ENCODE measurements around the gene IGF1R.
"Not testable (repeated sequence)": the region's sequence is repeated elsewhere in the genome, so short reads cannot be mapped to it uniquely, and the experiment has no call there.

IGF1R gene

GRCh38 chr15:98647774-98648653 is at the start of gene IGF1R:
Gene IGF1R (plus strand): TSS chr15:98648539. CDS start chr15:98649582, 1,043 bp downstream.
- peak; percentile 61 to 73 for DNase-seq (ENCODE audit: low read depth in 1 of 2, low spot score in 1 of 2)

GRCh38 chr15:98599909-98600691 is 48.2 kb upstream of the IGF1R start:
- no peak for DNase-seq (ENCODE audit: low read depth in 1 of 2, low spot score in 1 of 2)

DNA sequence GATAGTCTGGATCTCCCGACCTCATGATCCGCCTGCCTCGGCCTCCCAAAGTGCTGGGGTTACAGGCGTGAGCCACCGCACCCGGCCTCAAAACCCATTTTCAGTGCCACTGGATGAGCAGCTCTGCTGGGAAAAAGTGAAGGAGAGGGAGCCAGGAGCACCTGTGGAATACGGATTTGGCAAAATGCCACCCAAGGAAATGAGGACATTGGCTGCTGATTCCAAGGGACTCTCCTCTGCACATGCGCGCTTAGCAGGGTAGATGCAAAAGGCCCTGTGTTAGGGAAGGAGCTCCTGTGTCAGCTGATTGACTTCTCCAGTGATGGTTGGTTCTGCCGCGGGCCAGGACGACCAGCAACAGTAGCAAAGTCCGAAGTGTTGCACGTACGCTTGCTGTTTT is 43.4 kb upstream of the IGF1R start:
- DNase-seq (ENCODE audit: low read depth in 1 of 2, low spot score in 1 of 2) = no peak

DNA sequence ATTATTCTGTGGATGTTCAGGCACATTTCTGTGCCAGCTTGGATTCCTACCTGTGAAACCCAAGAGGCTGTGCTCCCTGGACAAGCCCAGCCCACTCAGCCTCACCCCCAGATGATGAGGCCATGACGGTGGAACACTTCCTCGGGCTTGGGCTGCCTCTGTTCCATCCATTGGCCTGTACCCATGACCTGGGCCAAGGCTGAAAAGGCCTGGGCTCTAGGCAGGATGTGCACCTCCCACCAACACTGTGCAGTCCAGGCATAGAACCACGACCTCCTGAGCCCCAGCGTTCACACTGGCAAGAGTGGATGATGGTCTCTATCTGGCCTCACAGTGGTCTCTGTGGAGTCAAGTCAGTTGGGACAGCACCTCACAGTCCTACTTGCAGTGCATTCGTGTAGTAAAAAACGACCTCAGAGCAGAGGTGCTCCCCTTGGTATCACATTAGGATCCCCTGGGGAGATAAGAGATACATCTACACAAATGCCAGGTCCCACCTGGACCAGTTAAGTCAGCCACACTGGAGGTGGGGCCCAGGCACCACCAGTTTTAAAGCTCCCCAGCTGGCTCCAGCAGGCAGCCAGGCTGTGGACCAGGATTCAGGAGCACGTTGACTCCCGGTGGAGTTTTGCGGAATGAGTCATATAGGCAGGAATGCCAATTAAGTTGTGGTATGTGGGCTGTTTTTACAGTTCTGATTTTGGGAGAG is 39.0 kb upstream of the IGF1R start:
- DNase-seq (ENCODE audit: low read depth in 1 of 2, low spot score in 1 of 2) = no peak

DNA sequence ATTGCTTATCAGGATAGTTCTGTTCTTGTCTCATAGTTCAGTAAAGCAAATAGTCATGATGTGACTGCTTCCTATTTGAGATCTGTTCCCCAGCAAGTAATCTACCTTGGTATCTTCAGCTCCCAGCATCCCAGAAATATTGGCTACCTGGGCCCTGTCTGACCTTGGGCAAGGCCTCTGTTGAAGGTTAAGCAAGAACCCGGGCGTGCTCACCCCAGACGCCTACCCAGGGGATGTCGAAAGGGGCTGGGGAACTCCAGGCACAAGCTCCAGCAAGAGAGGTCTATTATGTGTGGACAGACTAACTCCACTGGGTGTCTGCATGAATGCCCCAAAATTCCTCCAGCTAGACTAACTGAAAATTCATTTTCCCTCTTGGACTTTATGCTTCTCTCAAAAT is 37.3 kb upstream of the IGF1R start:
- no peak for DNase-seq (ENCODE audit: low read depth in 1 of 2, low spot score in 1 of 2)

DNA sequence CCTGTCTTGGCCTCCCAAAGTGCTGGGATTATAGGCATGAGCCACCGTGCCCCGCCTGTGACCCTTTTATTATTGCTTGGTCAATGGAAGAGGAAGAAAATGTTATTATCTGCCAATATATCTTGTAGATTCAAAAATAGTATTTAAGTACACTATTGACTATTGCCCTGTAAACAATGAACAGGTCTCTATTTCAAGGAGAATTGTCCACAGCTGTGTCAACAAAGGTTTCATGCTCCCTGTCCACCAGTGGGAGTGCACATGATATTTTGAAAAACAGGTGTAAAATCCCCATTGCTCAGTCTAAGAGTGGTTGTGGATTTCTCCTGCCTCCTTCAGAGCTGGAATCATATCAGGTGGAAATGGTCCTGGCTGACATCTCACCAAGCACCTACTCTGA is 36.5 kb upstream of the IGF1R start:
- no peak for DNase-seq (ENCODE audit: low read depth in 1 of 2, low spot score in 1 of 2)

GRCh38 chr15:98612490-98613110 is 35.7 kb upstream of the IGF1R start:
- DNase-seq (ENCODE audit: low read depth in 1 of 2, low spot score in 1 of 2) = no peak

DNA sequence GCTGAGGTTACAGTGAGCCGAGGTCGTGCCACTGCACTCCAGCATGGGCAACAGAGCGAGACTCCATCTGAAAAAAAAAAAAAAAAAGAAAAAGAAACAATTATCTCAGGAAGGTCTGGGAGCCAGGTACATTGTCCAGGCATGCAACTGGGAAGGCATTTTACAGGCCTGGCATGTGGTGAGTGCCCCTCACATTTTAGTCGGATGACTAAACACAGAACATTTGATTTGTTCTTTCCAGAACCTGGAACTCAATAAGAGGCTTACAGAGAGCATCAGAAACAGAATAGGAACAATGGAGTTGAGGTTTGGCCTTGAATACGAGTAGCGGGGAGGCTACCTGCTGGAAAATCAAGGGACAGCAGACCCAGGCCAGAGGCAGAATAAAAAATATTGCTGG is 33.7 kb upstream of the IGF1R start:
- no peak for DNase-seq (ENCODE audit: low read depth in 1 of 2, low spot score in 1 of 2)

- no peak for DNase-seq (ENCODE audit: low read depth in 1 of 2, low spot score in 1 of 2)
These were observed 31.9 kb upstream of the IGF1R start for GRCh38 chr15:98616397-98616796.

- DNase-seq (ENCODE audit: low read depth in 1 of 2, low spot score in 1 of 2) = no peak
These were observed 30.9 kb upstream of the IGF1R start for GRCh38 chr15:98617328-98617980.

DNA sequence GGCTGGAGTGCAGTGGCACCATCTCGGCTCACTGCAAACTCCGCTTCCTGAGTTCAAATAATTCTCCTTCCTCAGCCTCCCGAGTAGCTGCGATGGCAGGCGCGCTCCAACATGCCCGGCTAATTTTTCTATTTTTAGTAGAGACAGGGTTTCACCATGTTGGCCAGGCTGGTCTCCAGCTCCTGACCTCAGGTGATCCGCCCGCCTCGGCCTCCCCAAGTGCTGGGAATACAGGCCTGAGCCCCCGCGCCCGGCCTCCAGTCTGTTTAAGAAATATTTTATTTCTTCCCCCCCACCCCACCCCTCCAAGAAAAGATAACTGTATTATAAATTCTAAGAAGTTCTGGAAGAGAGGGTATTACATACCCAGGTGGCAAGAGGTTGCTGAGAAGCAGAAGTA is 29.8 kb upstream of the IGF1R start:
- DNase-seq (ENCODE audit: low read depth in 1 of 2, low spot score in 1 of 2) = not testable (repeated sequence)

DNA sequence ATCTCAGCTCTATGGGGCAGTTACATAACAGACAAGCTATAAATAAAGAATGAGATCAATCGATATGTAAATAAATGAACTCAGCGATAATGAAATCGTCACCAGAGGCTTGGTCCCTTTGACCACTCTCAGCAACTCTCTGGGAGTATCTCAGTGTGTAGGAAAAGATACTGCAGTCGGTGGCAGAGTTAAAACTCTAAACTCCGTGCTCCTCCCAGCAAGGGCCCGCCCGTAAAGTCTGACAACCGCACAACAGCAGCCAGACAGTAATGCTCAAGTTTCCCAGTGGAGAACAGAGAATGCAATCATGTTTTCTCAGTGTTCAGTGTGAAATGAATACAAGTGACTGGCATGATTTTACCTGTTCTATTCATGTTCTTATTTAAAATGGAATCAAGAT is 28.3 kb upstream of the IGF1R start:
- DNase-seq (ENCODE audit: low read depth in 1 of 2, low spot score in 1 of 2) = no peak

GRCh38 chr15:98621021-98621420 is 27.3 kb upstream of the IGF1R start:
- DNase-seq (ENCODE audit: low read depth in 1 of 2, low spot score in 1 of 2) = no peak

DNA sequence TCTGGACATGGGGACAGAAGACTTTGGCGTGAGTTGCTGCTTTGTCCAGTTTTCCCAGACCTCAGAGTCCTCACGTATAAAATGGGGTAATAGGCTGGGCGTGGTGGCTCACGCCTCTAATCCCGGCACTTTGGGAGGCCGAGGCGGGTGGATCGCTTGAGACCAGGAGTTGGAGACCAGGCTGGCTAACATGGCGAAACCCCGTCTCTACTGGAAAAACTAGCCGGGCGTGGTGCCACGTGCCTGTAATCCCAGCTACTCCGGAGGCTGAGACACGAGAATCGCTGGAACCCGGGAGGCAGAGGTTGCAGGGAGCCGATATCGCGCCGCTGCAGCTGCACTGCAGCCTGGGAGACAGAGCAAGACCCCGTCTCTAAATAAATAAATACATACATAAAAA is 22.7 kb upstream of the IGF1R start:
- no peak for DNase-seq (ENCODE audit: low read depth in 1 of 2, low spot score in 1 of 2)

GRCh38 chr15:98626153-98626552 is 22.2 kb upstream of the IGF1R start:
- DNase-seq (ENCODE audit: low read depth in 1 of 2, low spot score in 1 of 2) = no peak

- DNase-seq (ENCODE audit: low read depth in 1 of 2, low spot score in 1 of 2) = no peak
These were observed 20.1 kb upstream of the IGF1R start for GRCh38 chr15:98628216-98628615.

DNA sequence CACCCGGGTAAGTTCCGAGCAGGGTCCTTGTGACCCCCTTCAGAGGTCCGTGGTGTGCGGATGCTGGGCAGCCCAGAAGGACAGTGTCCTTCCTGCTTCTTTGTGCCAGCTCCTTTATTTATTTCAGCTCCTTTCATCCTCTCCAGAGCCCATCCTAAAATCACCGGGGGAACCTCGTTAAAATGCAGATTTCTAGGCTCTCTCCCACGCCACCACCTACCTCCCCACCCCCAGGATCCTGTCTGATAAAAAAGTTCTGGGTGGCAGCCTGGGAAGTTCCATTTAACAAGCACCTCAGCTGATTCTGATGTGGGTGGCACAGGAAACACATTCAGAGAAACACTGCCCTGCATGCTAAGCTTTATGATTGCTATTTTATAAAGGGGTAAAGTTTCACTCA is 12.5 kb upstream of the IGF1R start:
- DNase-seq (ENCODE audit: low read depth in 1 of 2, low spot score in 1 of 2) = no peak

GRCh38 chr15:98643115-98643514 is 5.2 kb upstream of the IGF1R start:
- no peak for DNase-seq (ENCODE audit: low read depth in 1 of 2, low spot score in 1 of 2)

GRCh38 chr15:98646546-98647025 is 1.8 kb upstream of the IGF1R start:
- DNase-seq (ENCODE audit: low read depth in 1 of 2, low spot score in 1 of 2) = no peak

- peak; percentile 18 to 50 for DNase-seq (ENCODE audit: low read depth in 1 of 2, low spot score in 1 of 2)
These were observed 1.1 kb upstream of the IGF1R start for GRCh38 chr15:98647026-98647773.

Measured in activated T-helper 1 cell treated with anti-CD3 and anti-CD28 coated beads, Interleukin-2, amount 50 U/mL, for 16 hours (primary cell).